H9 (cell line): Measurements from ENCODE around the gene FRY. TPM values are rescaled to one million over a fixed set of nuclear protein-coding genes. Genes with fewer than 3 reads are reported as not detected.

Source experiments
- DNase-seq: peaks from one replicate; pipeline ENCODE4 v3.0.0-alpha.2; 2017
- H2AFZ ChIP-seq: one replicate; pipeline ENCODE4 v1.6.1; 2013; ENCODE audit warnings: mild to moderate bottlenecking, low read length, control low read depth, moderate library complexity
- H2AK5ac ChIP-seq: 2 replicates; pipeline ENCODE4 v1.6.1; 2013; ENCODE audit warnings: low read length, control low read depth, mixed read lengths; ENCODE audit not compliant: insufficient read length
- H2BK120ac ChIP-seq: one replicate; pipeline ENCODE4 v1.6.1; 2013; ENCODE audit warnings: low read depth, mild to moderate bottlenecking, low read length, control low read depth, inconsistent platforms; ENCODE audit not compliant: poor library complexity, severe bottlenecking
- H2BK12ac ChIP-seq: 2 replicates; pipeline ENCODE4 v1.6.1; 2013; ENCODE audit warnings: low read length, control low read depth, mixed read lengths, low read depth; ENCODE audit not compliant: insufficient read length
- H2BK15ac ChIP-seq: 2 replicates; pipeline ENCODE4 v1.6.1; 2013; ENCODE audit warnings: low read depth, low read length, control low read depth
- H2BK20ac ChIP-seq: one replicate; pipeline ENCODE4 v1.6.1; 2013; ENCODE audit warnings: low read depth, mild to moderate bottlenecking, low read length, control low read depth, inconsistent platforms; ENCODE audit not compliant: poor library complexity, severe bottlenecking
- H2BK5ac ChIP-seq: 2 replicates; pipeline ENCODE4 v1.6.1; 2013; ENCODE audit warnings: low read length, control low read depth, mixed read lengths; ENCODE audit not compliant: insufficient read length
- H3K14ac ChIP-seq: 2 replicates; pipeline ENCODE4 v1.6.1; 2013; ENCODE audit warnings: low read length, control low read depth; ENCODE audit not compliant: insufficient read depth
- H3K18ac ChIP-seq: 2 replicates; pipeline ENCODE4 v1.6.1; 2013; ENCODE audit warnings: low read depth, mild to moderate bottlenecking, mixed read lengths, low read length, control low read depth; ENCODE audit not compliant: insufficient read length
- H3K23ac ChIP-seq: 2 replicates; pipeline ENCODE4 v1.6.1; 2013; ENCODE audit warnings: low read length, control low read depth, mixed read lengths, low read depth; ENCODE audit not compliant: insufficient read length
- H3K23me2 ChIP-seq: 2 replicates; pipeline ENCODE4 v1.6.1; 2013; ENCODE audit warnings: low read depth, mild to moderate bottlenecking, mixed read lengths, low read length, control low read depth; ENCODE audit not compliant: insufficient read length, poor library complexity, severe bottlenecking
- H3K27ac ChIP-seq: 2 replicates; pipeline ENCODE4 v1.5.1; 2013; ENCODE audit warnings: low read length, control low read depth, mixed read lengths, low read depth; ENCODE audit not compliant: insufficient read length
- H3K27me3 ChIP-seq: 2 replicates; pipeline ENCODE4 v1.6.1; 2013; ENCODE audit warnings: low read length, control low read depth, inconsistent platforms; ENCODE audit not compliant: insufficient read depth
- H3K4ac ChIP-seq: 2 replicates; pipeline ENCODE4 v1.6.1; 2013; ENCODE audit warnings: low read depth, mild to moderate bottlenecking, control low read depth, inconsistent platforms, low read length, moderate library complexity
- H3K4me1 ChIP-seq: 2 replicates; pipeline ENCODE4 v1.6.1; 2013; ENCODE audit warnings: low read length, control low read depth, inconsistent platforms; ENCODE audit not compliant: insufficient read depth
- H3K4me2 ChIP-seq: 2 replicates; pipeline ENCODE4 v1.6.1; 2013; ENCODE audit warnings: low read length, control low read depth, mixed read lengths; ENCODE audit not compliant: insufficient read length, insufficient read depth
- H3K56ac ChIP-seq: 2 replicates; pipeline ENCODE4 v1.6.1; 2013; ENCODE audit warnings: low read depth, mild to moderate bottlenecking, mixed read lengths, low read length, control low read depth; ENCODE audit not compliant: insufficient read length
- H3K79me1 ChIP-seq: 2 replicates; pipeline ENCODE4 v1.6.1; 2013; ENCODE audit warnings: low read depth, mild to moderate bottlenecking, moderate library complexity, low read length, control low read depth, inconsistent platforms; ENCODE audit not compliant: insufficient read depth, poor library complexity, severe bottlenecking
- H3K79me2 ChIP-seq: 2 replicates; pipeline ENCODE4 v1.6.1; 2013; ENCODE audit warnings: low read length, control low read depth, inconsistent platforms; ENCODE audit not compliant: insufficient read depth
- H3K9ac ChIP-seq: 2 replicates; pipeline ENCODE4 v1.6.1; 2013; ENCODE audit warnings: low read length, control low read depth, mixed read lengths; ENCODE audit not compliant: insufficient read length; ENCODE audit errors: extremely low read depth
- H3K9me3 ChIP-seq: one replicate; pipeline ENCODE4 v1.6.1; 2013; ENCODE audit warnings: low read depth, low read length, inconsistent platforms; ENCODE audit not compliant: control insufficient read depth
- H3T11ph ChIP-seq: one replicate; pipeline ENCODE4 v1.6.1; 2013; ENCODE audit warnings: mild to moderate bottlenecking, low read length, control low read depth, inconsistent platforms
- H4K20me1 ChIP-seq: one replicate; pipeline ENCODE4 v1.6.1; 2013; ENCODE audit not compliant: control insufficient read depth, insufficient read length, insufficient read depth
- H4K5ac ChIP-seq: 2 replicates; pipeline ENCODE4 v1.6.1; 2013; ENCODE audit warnings: low read depth, mild to moderate bottlenecking, mixed read lengths, low read length, control low read depth; ENCODE audit not compliant: insufficient read length
- H4K8ac ChIP-seq: replicated peaks from 2 replicates; pipeline ENCODE4 v1.6.1; 2013; ENCODE audit warnings: low read length, control low read depth, mixed read lengths, low read depth; ENCODE audit not compliant: insufficient read length
- H4K91ac ChIP-seq: 2 replicates; pipeline ENCODE4 v1.6.1; 2013; ENCODE audit warnings: low read depth, mild to moderate bottlenecking, moderate library complexity, mixed read lengths, low read length, control low read depth; ENCODE audit not compliant: insufficient read length
- H3K27ac Mint-ChIP-seq, 3 experiments: 2 replicates in 2 of 3; 3 replicates in 1 of 3; pipeline ENCODE4 v1.8.0; 2020 to 2021; ENCODE audit warnings: mixed read lengths in 3 of 3, mild to moderate bottlenecking in 1 of 3, moderate library complexity in 1 of 3
- H3K27me3 Mint-ChIP-seq: 2 replicates; pipeline ENCODE4 v1.8.0; 2021; ENCODE audit warnings: low read depth, mild to moderate bottlenecking, moderate library complexity, mixed read lengths
- H3K36me3 Mint-ChIP-seq, 3 experiments: 2 replicates in 2 of 3; 3 replicates in 1 of 3; pipeline ENCODE4 v1.8.0; 2020 to 2021; ENCODE audit warnings: low read depth in 3 of 3, mixed read lengths in 3 of 3; ENCODE audit not compliant: insufficient read depth in 1 of 3
- H3K4me1 Mint-ChIP-seq, 2 experiments: 2 replicates each; pipeline ENCODE4 v1.8.0; 2020; ENCODE audit warnings: mixed read lengths in 2 of 2
- H3K4me3 Mint-ChIP-seq, 2 experiments: 2 replicates in 1 of 2; 3 replicates in 1 of 2; pipeline ENCODE4 v1.8.0; 2020 to 2021; ENCODE audit warnings: mild to moderate bottlenecking in 2 of 2, mixed read lengths in 2 of 2, moderate library complexity in 1 of 2
- H3K9me3 Mint-ChIP-seq, 2 experiments: 2 replicates in 1 of 2; 3 replicates in 1 of 2; pipeline ENCODE4 v1.8.0; 2020; ENCODE audit warnings: mild to moderate bottlenecking in 2 of 2, mixed read lengths in 2 of 2, moderate library complexity in 1 of 2
- CTCF ChIP-seq: fragments of 200-600 bp; sonication (generic); conservative IDR thresholded peaks from 3 replicates; pipeline ENCODE4 v1.8.0; 2021; ENCODE audit warnings: antibody characterized with exemption, mild to moderate bottlenecking
- WGBS: extraction: QIAGEN DNeasy Blood & Tissue Kit; methylation state at CpG from one replicate; pipeline ENCODE4 v1.1.7; 2013; ENCODE audit warnings: missing lambda C conversion rate, low lambda C conversion rate, mixed read lengths; ENCODE audit not compliant: insufficient read length; ENCODE audit errors: extremely low coverage; 5-methylcytosine and 5-hydroxymethylcytosine counted together
- total RNA-seq: library from RNA; stranded (reverse); gene quantifications from 2 replicates; pipeline ENCODE4 v1.2.1, GENCODE V29; 2021

FRY gene
- total RNA-seq, 1 experiment from 2014 or later: 5.2 TPM

- Histone ChIP-seq H3K9ac (no peak overlapping the region), H3T11ph (no peak overlapping the region), H2AK5ac (no peak overlapping the region), H4K5ac (no peak overlapping the region), H3K18ac (no peak overlapping the region), H3K23ac (no peak overlapping the region), H3K14ac (no peak overlapping the region), H3K23me2 (no peaks in the 10 kb centered on the region), H4K91ac (no peak overlapping the region), H2BK20ac (no peak overlapping the region), H3K56ac (no peak overlapping the region), H3K4ac (no peak overlapping the region), H4K20me1 (no peaks in the 10 kb centered on the region), H3K27me3 (no peaks in the 10 kb centered on the region), H2BK15ac (no peak overlapping the region), H3K4me2 (no peak overlapping the region), H2BK12ac (no peak overlapping the region), H3K4me1 (no peaks in the 10 kb centered on the region), H2BK120ac (no peak overlapping the region), H4K8ac (no peak overlapping the region), H3K9me3 (no peaks in the 10 kb centered on the region), H3K79me1 (no peaks in the 10 kb centered on the region), H2AFZ (no peak overlapping the region), H3K27ac (no peak overlapping the region), H2BK5ac (no peak overlapping the region), H3K79me2 (no peaks in the 10 kb centered on the region)
- WGBS: no CpG with 5 or more reads among the region's 3 CpGs
- no peak for TF ChIP-seq CTCF
- Mint-ChIP-seq H3K9me3 (no peaks in the 10 kb centered on the region), H3K27ac (no peak overlapping the region), H3K27me3 (no peaks in the 10 kb centered on the region), H3K4me1 (peaks cover 4% of the 10 kb centered on the region in 2 experiments), H3K36me3 (peaks cover 0 to 3% (median 2%) of the 10 kb centered on the region in 3 experiments; a peak in 4 of 7 replicates), H3K4me3 (no peak overlapping the region)
- DNase-seq: no peak
Observed at GRCh38 chr13:32248801-32249200, 217.2 kb downstream of the FRY start.
